NB4 (cell line): ENCODE measurements around the gene PAXIP1.

Experiments used
- MYC ChIP-seq: IDR thresholded peaks from 2 replicates; pipeline ENCODE4 v1.6.1; 2011; ENCODE audit warnings: low read depth, low read length
- TF ChIP-seq, protein P1 (sequence below): IDR thresholded peaks from one replicate; pipeline ENCODE4 v1.5.1; 2012; ENCODE audit warnings: low read depth, low read length
- TF ChIP-seq, protein P2 (sequence below): IDR thresholded peaks from 2 replicates; pipeline ENCODE4 v1.6.1; 2011; ENCODE audit warnings: low read depth, low read length

DNA sequence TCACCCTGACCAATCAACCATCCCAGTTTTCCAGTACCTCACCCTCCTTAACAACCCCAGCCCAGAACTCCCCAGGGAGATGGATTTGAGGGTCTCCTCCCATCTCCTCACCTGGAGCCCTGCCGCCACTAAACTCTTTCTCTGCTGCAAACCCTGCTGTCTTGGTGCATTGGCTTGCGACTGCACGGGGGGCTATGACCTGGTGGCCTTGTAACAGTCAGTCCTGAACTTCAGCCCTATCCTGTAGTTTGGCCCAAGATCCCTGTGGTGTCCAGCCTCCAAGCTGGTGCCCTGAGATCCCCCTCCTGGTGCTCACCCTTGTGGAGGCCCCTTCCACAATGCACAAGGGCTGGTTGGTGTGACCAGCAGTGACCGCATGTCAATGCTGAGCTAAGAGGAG lies 91.9 kb downstream of the PAXIP1 start:
- TF ChIP-seq, protein P1, sequence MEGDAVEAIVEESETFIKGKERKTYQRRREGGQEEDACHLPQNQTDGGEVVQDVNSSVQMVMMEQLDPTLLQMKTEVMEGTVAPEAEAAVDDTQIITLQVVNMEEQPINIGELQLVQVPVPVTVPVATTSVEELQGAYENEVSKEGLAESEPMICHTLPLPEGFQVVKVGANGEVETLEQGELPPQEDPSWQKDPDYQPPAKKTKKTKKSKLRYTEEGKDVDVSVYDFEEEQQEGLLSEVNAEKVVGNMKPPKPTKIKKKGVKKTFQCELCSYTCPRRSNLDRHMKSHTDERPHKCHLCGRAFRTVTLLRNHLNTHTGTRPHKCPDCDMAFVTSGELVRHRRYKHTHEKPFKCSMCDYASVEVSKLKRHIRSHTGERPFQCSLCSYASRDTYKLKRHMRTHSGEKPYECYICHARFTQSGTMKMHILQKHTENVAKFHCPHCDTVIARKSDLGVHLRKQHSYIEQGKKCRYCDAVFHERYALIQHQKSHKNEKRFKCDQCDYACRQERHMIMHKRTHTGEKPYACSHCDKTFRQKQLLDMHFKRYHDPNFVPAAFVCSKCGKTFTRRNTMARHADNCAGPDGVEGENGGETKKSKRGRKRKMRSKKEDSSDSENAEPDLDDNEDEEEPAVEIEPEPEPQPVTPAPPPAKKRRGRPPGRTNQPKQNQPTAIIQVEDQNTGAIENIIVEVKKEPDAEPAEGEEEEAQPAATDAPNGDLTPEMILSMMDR, result no peak
- TF ChIP-seq, protein P2, sequence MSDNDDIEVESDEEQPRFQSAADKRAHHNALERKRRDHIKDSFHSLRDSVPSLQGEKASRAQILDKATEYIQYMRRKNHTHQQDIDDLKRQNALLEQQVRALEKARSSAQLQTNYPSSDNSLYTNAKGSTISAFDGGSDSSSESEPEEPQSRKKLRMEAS, result no peak
- TF ChIP-seq MYC, result no peak
